Hepatocyte (in vitro differentiated cells): ENCODE results near the gene COL6A3.

Experiments
- CTCF ChIP-seq: fragments of 200-600 bp; sonication (generic); IDR thresholded peaks from 2 replicates; pipeline ENCODE4 v1.5.1; 2016; ENCODE audit warnings: antibody characterized with exemption, mild to moderate bottlenecking; ENCODE audit not compliant: poor library complexity
- EZH2 ChIP-seq: fragments of 200-600 bp; sonication (generic); IDR thresholded peaks from 2 replicates; pipeline ENCODE4 v1.6.1; 2016; ENCODE audit warnings: antibody characterized with exemption, mild to moderate bottlenecking, borderline replicate concordance
- EZH2phosphoT487 ChIP-seq: fragments of 200-600 bp; sonication (generic); IDR thresholded peaks from one replicate; pipeline ENCODE4 v1.6.1; 2018; ENCODE audit warnings: antibody characterized with exemption, mild to moderate bottlenecking, low read depth, moderate library complexity; ENCODE audit not compliant: unreplicated experiment, severe bottlenecking

GRCh38 chr2:237301595-237301994 lies 112.4 kb downstream of the COL6A3 start:
- TF ChIP-seq EZH2phosphoT487 (no peak), EZH2 (no peak), CTCF (no peak)
